A549 (cell line): Measurements from ENCODE around the gene SPATA12. TPM values are rescaled to one million over a fixed set of nuclear protein-coding genes. Genes with fewer than 3 reads are reported as not detected.
"Not testable (repeated sequence)": the region's sequence is repeated elsewhere in the genome, so short reads cannot be mapped to it uniquely, and the experiment has no call there.

Source experiments
- ATAC-seq, 2 experiments: fragments of 200-7000 bp in 1 of 2; fragments of >200 bp in 1 of 2; cut with Nextera tagmentation in 1 of 2; cut with Tn5 transposase in 1 of 2; 3 replicates each; pipeline versions ENCODE4 v1.8.0 to v1.9.1; 2018 to 2020; ENCODE audit warnings: mild to moderate bottlenecking in 1 of 2, moderate library complexity in 1 of 2
- CTCF ChIA-PET: fragments of 300-600 bp; sonication (Branson Sonifier 250); formaldehyde crosslinking; extraction: SDS; loops from one replicate; lab custom pipeline; 2021; ENCODE audit warnings: antibody characterized with exemption, inconsistent platforms; lab: Yijun Ruan, JAX
- POLR2A ChIA-PET: fragments of 350-600 bp; formaldehyde crosslinking; extraction: SDS; loops from one replicate; lab custom pipeline; 2021; ENCODE audit warnings: antibody characterized with exemption, inconsistent platforms; lab: Yijun Ruan, JAX
- DNase-seq, 2 experiments: peaks; one replicate each; pipeline versions ENCODE4 v3.0.0 to v3.0.0-alpha.2; 2011 to 2016; ENCODE audit warnings: low read depth in 1 of 2, low spot score in 1 of 2
- FAIRE-seq: peaks from 2 replicates; lab custom pipeline; 2011; peaks lifted over from hg19 to GRCh38; lab: Jason Lieb, UNC
- H3K27ac ChIP-seq, 2 experiments: fragments of >200 bp; sonication (Bioruptor Twin); formaldehyde crosslinking; 3 replicates each; pipeline ENCODE4 v1.5.1; 2016 to 2017
- H3K4me1 ChIP-seq: fragments of >200 bp; sonication (Bioruptor Twin); formaldehyde crosslinking; 3 replicates; pipeline ENCODE4 v1.6.1; 2016
- H3K4me2 ChIP-seq: fragments of >200 bp; sonication (Bioruptor Twin); formaldehyde crosslinking; 3 replicates; pipeline ENCODE4 v1.6.1; 2016
- H3K4me3 ChIP-seq: fragments of >200 bp; sonication (Bioruptor Twin); formaldehyde crosslinking; 3 replicates; pipeline ENCODE4 v1.5.1; 2016
- H3K9me3 ChIP-seq: fragments of >200 bp; sonication (Bioruptor Twin); formaldehyde crosslinking; 3 replicates; pipeline ENCODE4 v1.6.1; 2016
- CBX2 ChIP-seq: fragments of 200-600 bp; sonication (generic); IDR thresholded peaks from 2 replicates; pipeline ENCODE4 v1.6.1; 2016; ENCODE audit warnings: low read depth, mild to moderate bottlenecking, borderline replicate concordance
- EHF ChIP-seq: fragments of 250-450 bp; sonication (Bioruptor Pico); IDR thresholded peaks from 2 replicates; pipeline ENCODE4 v1.5.0; 2020; ENCODE audit warnings: mild to moderate bottlenecking
- GATA3 ChIP-seq: IDR thresholded peaks from 2 replicates; pipeline ENCODE4 v1.6.1; 2012; ENCODE audit warnings: borderline replicate concordance
- HDAC2 ChIP-seq: fragments of 200-600 bp; sonication (generic); IDR thresholded peaks from 2 replicates; pipeline ENCODE4 v1.6.1; 2016
- HOXA7 ChIP-seq: fragments of 250-450 bp; sonication (Bioruptor Pico); IDR thresholded peaks from 2 replicates; pipeline ENCODE4 v1.5.0; 2020; ENCODE audit warnings: mild to moderate bottlenecking, moderate library complexity
- HOXB13 ChIP-seq: fragments of 250-450 bp; sonication (Bioruptor Pico); IDR thresholded peaks from 2 replicates; pipeline ENCODE4 v1.5.0; 2020; ENCODE audit warnings: low read depth, mild to moderate bottlenecking, moderate library complexity
- KDM1A ChIP-seq: fragments of 200-600 bp; sonication (generic); IDR thresholded peaks from 2 replicates; pipeline ENCODE4 v1.6.1; 2016; ENCODE audit warnings: low read depth, mild to moderate bottlenecking
- KDM5A ChIP-seq: fragments of 200-600 bp; sonication (generic); IDR thresholded peaks from 2 replicates; pipeline ENCODE4 v1.6.1; 2016; ENCODE audit warnings: antibody characterized with exemption, mild to moderate bottlenecking
- MAFK ChIP-seq: fragments of 450-650 bp; IDR thresholded peaks from 2 replicates; pipeline ENCODE4 v1.6.1; 2014; ENCODE audit not compliant: partially characterized antibody
- MAZ ChIP-seq: fragments of 150-350 bp; IDR thresholded peaks from 2 replicates; pipeline ENCODE4 v1.6.1; 2014; ENCODE audit warnings: antibody characterized with exemption, low read depth, low read length, borderline replicate concordance
- MYC ChIP-seq: IDR thresholded peaks from 2 replicates; pipeline ENCODE4 v1.6.1; 2012; ENCODE audit warnings: mild to moderate bottlenecking, inconsistent platforms, low read length, improper control_type of control experiment, borderline replicate concordance
- NFE2L2 ChIP-seq: fragments of 150-350 bp; conservative IDR thresholded peaks from 2 replicates; pipeline ENCODE4 v1.6.1; 2014; ENCODE audit warnings: low read length
- NR3C1 ChIP-seq: fragments of >200 bp; sonication (Bioruptor Twin); formaldehyde crosslinking; IDR thresholded peaks from 3 replicates; pipeline ENCODE4 v1.6.1; 2017
- RAD21 ChIP-seq, 2 experiments: fragments of >200 bp in 1 of 2; sonication (Bioruptor Twin) in 1 of 2; formaldehyde crosslinking in 1 of 2; IDR thresholded peaks in 1 of 2; conservative IDR thresholded peaks in 1 of 2; 2 replicates in 1 of 2; 3 replicates in 1 of 2; pipeline ENCODE4 v1.6.1; 2012 to 2018; ENCODE audit warnings: inconsistent platforms in 1 of 2
- SMC3 ChIP-seq: fragments of >200 bp; sonication (Bioruptor Twin); formaldehyde crosslinking; IDR thresholded peaks from 3 replicates; pipeline ENCODE4 v1.6.1; 2018; ENCODE audit warnings: inconsistent platforms
- ZC3H11A ChIP-seq: fragments of 450-650 bp; IDR thresholded peaks from 2 replicates; pipeline ENCODE4 v1.6.1; 2014; ENCODE audit warnings: antibody characterized with exemption, mild to moderate bottlenecking
- ZFP36 ChIP-seq: fragments of 450-650 bp; IDR thresholded peaks from 2 replicates; pipeline ENCODE4 v1.6.1; 2014; ENCODE audit warnings: borderline replicate concordance; ENCODE audit not compliant: partially characterized antibody
- ZNF302 ChIP-seq: fragments of 250-450 bp; sonication (Bioruptor Pico); IDR thresholded peaks from 2 replicates; pipeline ENCODE4 v1.9.0; 2021; ENCODE audit warnings: inconsistent platforms, mild to moderate bottlenecking, moderate library complexity
- WGBS: methylation state at CpG from one replicate; pipeline ENCODE4 v1.1.6; 2017; ENCODE audit errors: missing lambda C conversion rate; 5-methylcytosine and 5-hydroxymethylcytosine counted together
- polyA plus RNA-seq, 4 experiments: library from polyadenylated mRNA; depleted of rRNA in 3 of 4; stranded (reverse); fragments of >200 nt; fragmentation: RNase III in 1 of 4; extraction: RNeasy Plus Mini Kit Qiagen cat#74134 plus additional on column Dnase treatment in 1 of 4; gene quantifications; 2 replicates in 3 of 4; 3 replicates in 1 of 4; pipeline ENCODE4 v1.2.3, GENCODE V29; 2011 to 2017
- TF ChIP-seq, protein P1 (sequence below): fragments of 450-650 bp; IDR thresholded peaks from 2 replicates; pipeline ENCODE4 v1.6.1; 2014; ENCODE audit warnings: antibody characterized with exemption

Gene SPATA12
- polyA plus RNA-seq, 2 of the 4 experiments (the other 2 are of a cell fraction), result 0.17 to 0.18 TPM

DNA sequence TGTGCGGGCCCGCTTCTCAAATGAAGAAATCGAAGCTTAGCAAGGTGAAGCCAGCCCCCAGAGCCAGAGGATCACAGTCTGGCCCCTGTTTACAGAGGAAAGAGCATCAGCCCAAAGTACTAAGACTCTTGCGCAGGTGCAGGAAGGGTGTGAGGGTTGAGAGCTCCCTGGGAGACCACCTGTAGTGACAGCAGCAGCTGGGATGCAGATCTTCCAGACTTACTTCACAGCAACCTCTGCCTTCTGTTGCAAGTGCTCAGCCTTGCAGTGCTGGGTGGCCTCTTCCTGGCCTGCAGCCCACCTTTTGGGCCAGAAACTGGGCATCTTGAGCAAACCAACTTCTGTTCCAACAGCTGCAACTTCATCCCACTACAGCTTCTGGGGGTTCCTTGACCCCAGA lies 19.7 kb downstream of the SPATA12 start:
- CTCF ChIA-PET, result interaction anchor here (0.9 to 1.6 kb wide), 4 partner anchors 17 to 85 kb away, joined by 3 to 6 read pairs (median 4); no protein-coding TSS in a partner anchor
- no peaks in the 10 kb centered on the region for H3K9me3 ChIP-seq
- H3K27ac ChIP-seq, result peak overlapping the region in 1 of 2 experiments; percentile 99; a peak in 2 of 6 replicates
- no peak overlapping the region; the same call in 2 of the 3 replicates for H3K4me3 ChIP-seq
- ATAC-seq (no peak), DNase-seq (no peak)
- H3K4me2 ChIP-seq, result peak overlapping the region; percentile 93
- peaks cover 20% of the 10 kb centered on the region; the same call in 1 of the 3 replicates for H3K4me1 ChIP-seq
- TF ChIP-seq SMC3 (no peak), NFE2L2 (no peak), KDM5A (no peak), HOXA7 (no peak), CBX2 (no peak), RAD21 (conservative IDR thresholded peaks at IDR 0.05 in 1 of 2, IDR thresholded peaks at IDR 0.05 in 1 of 2) (no peak), HDAC2 (no peak), ZC3H11A (no peak), GATA3 (no peak), MAZ (no peak), MYC (no peak), KDM1A (no peak), NR3C1 (no peak), ZFP36 (no peak), EHF (CRISPR knock-in tag) (no peak), HOXB13 (no peak)
- TF ChIP-seq, protein P1, sequence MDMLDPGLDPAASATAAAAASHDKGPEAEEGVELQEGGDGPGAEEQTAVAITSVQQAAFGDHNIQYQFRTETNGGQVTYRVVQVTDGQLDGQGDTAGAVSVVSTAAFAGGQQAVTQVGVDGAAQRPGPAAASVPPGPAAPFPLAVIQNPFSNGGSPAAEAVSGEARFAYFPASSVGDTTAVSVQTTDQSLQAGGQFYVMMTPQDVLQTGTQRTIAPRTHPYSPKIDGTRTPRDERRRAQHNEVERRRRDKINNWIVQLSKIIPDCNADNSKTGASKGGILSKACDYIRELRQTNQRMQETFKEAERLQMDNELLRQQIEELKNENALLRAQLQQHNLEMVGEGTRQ, result no peak
- TF ChIP-seq, all 56 proteins: peak for 0
- WGBS, result 92% methylated on average over 4 of the region's 4 CpGs
- no peak for FAIRE-seq
- POLR2A ChIA-PET, result no interaction called here

DNA sequence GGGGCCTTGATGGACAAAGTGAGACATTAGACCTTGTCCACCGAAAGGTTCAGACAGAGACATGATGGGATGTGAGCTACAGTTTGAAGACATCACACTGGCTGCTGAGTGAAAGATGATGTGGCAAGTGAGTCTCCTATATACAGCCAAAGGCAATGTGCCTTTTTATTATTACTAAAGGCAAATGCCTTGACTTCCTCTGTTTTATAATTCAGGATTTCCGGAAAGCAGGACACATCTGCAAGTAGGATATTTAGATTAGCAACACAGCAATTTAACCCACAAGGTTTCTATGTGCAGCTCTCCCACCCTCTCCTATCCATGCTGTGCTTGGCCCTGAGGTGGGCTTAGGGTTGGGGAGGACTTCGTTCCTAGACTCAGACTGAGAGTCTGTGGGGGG lies 20.7 kb downstream of the SPATA12 start:
- FAIRE-seq, result no peak
- H3K4me1 ChIP-seq, result peaks cover 19% of the 10 kb centered on the region; the same call in 1 of the 3 replicates
- POLR2A ChIA-PET, result no interaction called here
- DNase-seq, result no peak
- no peak for TF ChIP-seq HOXB13
- WGBS, result 90% methylated on average over 3 of the region's 3 CpGs
- no peak for ATAC-seq
- H3K27ac ChIP-seq, result no peak overlapping the region
- no peak overlapping the region for H3K4me2 ChIP-seq
- CTCF ChIA-PET, result interaction anchor here (1.3 to 1.6 kb wide), 3 partner anchors 18 to 86 kb away, joined by 3 to 6 read pairs (median 4); no protein-coding TSS in a partner anchor
- no peaks in the 10 kb centered on the region for H3K9me3 ChIP-seq
- H3K4me3 ChIP-seq, result no peak overlapping the region

GRCh38 chr3:57082481-57082880 lies 22.0 kb downstream of the SPATA12 start:
- Histone ChIP-seq H3K4me2 (no peak overlapping the region), H3K4me3 (no peak overlapping the region), H3K9me3 (no peaks in the 10 kb centered on the region), H3K27ac (no peak overlapping the region), H3K4me1 (peaks cover 12% of the 10 kb centered on the region; the same call in 1 of the 3 replicates)
- TF ChIP-seq MAFK (peak; percentile 33), ZNF302 (CRISPR knock-in tag) (no peak)
- WGBS, result 90% methylated on average over 6 of the region's 6 CpGs
- FAIRE-seq (no peak), ATAC-seq (no peak), DNase-seq (no peak)
- ChIA-PET POLR2A (no interaction called here), CTCF (interaction anchor here (0.6 to 1.2 kb wide), 3 partner anchors 38 to 88 kb away, joined by 3 to 5 read pairs (median 3); no protein-coding TSS in a partner anchor)

DNA sequence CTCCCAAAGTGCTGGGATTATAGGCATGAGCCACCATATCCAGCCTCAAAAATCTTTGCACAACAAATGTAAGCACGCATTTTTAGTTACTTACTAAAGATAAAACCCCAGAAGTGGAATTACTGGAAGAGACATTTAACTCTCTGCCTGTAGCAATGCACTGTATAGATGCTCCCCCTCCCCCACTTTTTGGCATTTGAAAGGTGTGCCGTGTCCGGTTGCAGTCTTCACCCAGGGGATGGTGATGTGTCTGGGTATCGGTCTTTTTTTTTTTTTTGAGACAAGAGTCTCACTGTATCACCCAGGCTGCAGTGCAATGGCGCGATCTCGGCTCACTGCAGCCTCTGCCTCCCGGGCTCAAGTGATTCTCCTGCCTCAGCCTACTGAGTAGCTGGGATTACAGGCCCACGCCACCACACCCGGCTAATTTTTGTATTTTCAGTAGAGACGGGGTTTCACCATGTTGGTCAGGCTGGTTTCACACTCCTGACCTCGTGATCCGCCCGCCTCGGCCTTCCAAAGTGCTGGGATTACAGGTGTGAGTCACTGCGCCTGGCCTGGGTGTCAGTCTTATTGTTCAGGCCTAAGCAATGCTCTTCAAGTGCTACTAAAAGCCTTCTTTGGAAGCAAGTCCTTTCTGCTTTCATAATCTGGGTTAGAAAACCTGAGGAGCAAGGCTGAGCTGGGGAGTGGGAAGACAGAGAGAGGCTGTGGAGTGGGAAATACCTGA lies 23.0 kb downstream of the SPATA12 start:
- not testable (repeated sequence) for H3K27ac ChIP-seq

More for the DNA sequence above, 23.0 kb downstream of the SPATA12 start:
- DNase-seq, ATAC-seq, POLR2A ChIA-PET, H3K4me3 ChIP-seq, FAIRE-seq, H3K4me2 ChIP-seq, H3K9me3 ChIP-seq, H3K4me1 ChIP-seq: not testable (repeated sequence)
- 95% methylated on average over 14 of the region's 16 CpGs for WGBS
- CTCF ChIA-PET, result interaction anchor here (1.2 kb wide), 1 partner anchor 75 kb away, joined by 3 read pairs; no protein-coding TSS in a partner anchor
